ENCODE data around the gene NKX2-1. TPM values are rescaled to one million over a fixed set of nuclear protein-coding genes. Genes with fewer than 3 reads are reported as not detected.

The NKX2-1 gene
- total and polyA plus RNA-seq, 2 of the 13 experiments (the other 11 are each of a cell fraction or from before 2014, with no cell fraction given) = not detected

DNA sequence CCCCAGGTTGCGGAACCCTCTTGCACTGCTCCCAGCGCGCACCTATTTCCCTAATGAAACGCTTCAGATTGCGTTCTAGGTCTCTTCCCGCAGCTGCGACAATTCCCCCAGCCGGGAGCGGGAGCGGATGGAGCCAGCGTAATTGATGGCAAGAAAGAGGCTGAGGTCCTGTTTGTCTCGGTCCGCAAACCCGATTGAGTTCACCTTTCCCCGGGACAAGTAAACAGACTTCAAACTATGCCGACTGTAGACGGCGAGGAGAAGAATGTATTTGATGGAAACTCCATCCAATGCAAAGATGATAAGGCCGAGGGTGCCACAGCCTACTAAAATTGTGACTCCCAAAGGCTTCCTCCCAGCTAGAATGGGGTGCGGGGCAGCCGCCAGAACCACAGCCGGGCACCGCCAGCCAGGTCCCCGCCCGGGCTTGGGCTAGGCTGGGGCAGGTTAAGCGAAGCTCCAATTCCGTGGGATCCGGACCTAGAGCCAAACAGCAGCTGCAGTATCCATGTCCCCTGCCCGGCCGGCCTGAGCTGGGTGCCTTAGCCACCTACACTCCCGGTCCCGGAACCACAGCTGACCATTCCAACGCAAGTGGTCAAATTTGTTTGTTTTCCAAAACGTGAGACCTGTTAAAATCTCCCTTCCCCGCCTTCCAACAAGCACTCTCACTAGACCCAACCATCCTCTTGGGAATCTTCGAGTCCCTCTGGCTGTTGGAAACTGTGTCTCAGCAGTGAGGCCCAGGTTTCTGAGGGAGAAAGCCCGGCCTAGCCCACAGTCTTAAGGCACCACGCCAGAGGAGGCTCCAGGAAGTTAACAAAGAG is 5.5 kb downstream of the NKX2-1 start:
- WGBS (ENCODE audit: low lambda C conversion rate) = 15% methylated on average over 38 of the region's 38 CpGs
- ATAC-seq = peak; percentile 2; the same call in 1 of the 3 replicates
- no peak for FAIRE-seq
- intact Hi-C loops (cut with micrococcal nuclease; ENCODE audit: unreplicated experiment) (no loop called here), in situ Hi-C loops (cut with HindIII; ENCODE audit: extremely low pct_ligation_motif_present, low pct_unique_long_range_greater_than_20kb) (no loop called here)
- H3K9me3 ChIP-seq (ENCODE audit: low read length) = no peaks in the 10 kb centered on the region
- no peak overlapping the region for H2AFZ ChIP-seq (ENCODE audit: low read length)
- ChIA-PET POLR2A (no interaction called here), CTCF (ENCODE audit: low intra/inter-chr PET ratio, low total read pairs) (no interaction called here)
- no peak overlapping the region for H3K27ac ChIP-seq (ENCODE audit: extremely low read length, insufficient read depth, low read length)
- BruUV-seq (replicated peaks) = no TSS peak
- H3K4me1 ChIP-seq (ENCODE audit: insufficient read depth, low read length) = no peaks in the 10 kb centered on the region
- H3K4me3 ChIP-seq (replicated peaks in 1 of 3; ENCODE audit: insufficient read depth in 1 of 3, low read depth in 2 of 3, low read length in 3 of 3) = no peak overlapping the region
- peak; percentile 31 for DNase-seq (ENCODE audit: low spot score)
- H3K4me2 ChIP-seq (ENCODE audit: low read depth, low read length) = no peak overlapping the region
- no peaks in the 10 kb centered on the region for H3K79me2 ChIP-seq (ENCODE audit: insufficient read depth, low read length)
- no peaks in the 10 kb centered on the region for H4K20me1 ChIP-seq (ENCODE audit: insufficient read depth, low read length)
- H3K9ac ChIP-seq (ENCODE audit: insufficient read depth, low read depth, low read length) = no peak overlapping the region
- H3K27me3 ChIP-seq (ENCODE audit: control insufficient read depth in 1 of 2, insufficient read depth in 2 of 2, low read length in 2 of 2) = peaks cover 42 to 88% of the 10 kb centered on the region in 2 experiments
- 0 out of 2 replicates have a peak, but pooled peaks have one; percentile 36 for TF ChIP-seq ZNF30 (CRISPR knock-in tag; IDR thresholded peaks at IDR 0.05)
- peak; percentile 98 for TF ChIP-seq EZH2 (conservative IDR thresholded peaks at IDR 0.05; ENCODE audit: low read depth, low read length)
- no peak for TF ChIP-seq POGZ (CRISPR knock-in tag; IDR thresholded peaks at IDR 0.05)
- TF ChIP-seq HES4 (CRISPR knock-in tag; IDR thresholded peaks at IDR 0.05; ENCODE audit: borderline replicate concordance) = peak; percentile 44; the same call in 1 of the 2 replicates
- peak; percentile 55; the same call in 1 of the 2 replicates for TF ChIP-seq RBAK (CRISPR knock-in tag; IDR thresholded peaks at IDR 0.05)
- TF ChIP-seq SMARCE1 (IDR thresholded peaks at IDR 0.05; ENCODE audit: borderline replicate concordance) = no peak
- TF ChIP-seq WIZ (CRISPR knock-in tag; IDR thresholded peaks at IDR 0.05) = no peak
- TF ChIP-seq, protein P1, sequence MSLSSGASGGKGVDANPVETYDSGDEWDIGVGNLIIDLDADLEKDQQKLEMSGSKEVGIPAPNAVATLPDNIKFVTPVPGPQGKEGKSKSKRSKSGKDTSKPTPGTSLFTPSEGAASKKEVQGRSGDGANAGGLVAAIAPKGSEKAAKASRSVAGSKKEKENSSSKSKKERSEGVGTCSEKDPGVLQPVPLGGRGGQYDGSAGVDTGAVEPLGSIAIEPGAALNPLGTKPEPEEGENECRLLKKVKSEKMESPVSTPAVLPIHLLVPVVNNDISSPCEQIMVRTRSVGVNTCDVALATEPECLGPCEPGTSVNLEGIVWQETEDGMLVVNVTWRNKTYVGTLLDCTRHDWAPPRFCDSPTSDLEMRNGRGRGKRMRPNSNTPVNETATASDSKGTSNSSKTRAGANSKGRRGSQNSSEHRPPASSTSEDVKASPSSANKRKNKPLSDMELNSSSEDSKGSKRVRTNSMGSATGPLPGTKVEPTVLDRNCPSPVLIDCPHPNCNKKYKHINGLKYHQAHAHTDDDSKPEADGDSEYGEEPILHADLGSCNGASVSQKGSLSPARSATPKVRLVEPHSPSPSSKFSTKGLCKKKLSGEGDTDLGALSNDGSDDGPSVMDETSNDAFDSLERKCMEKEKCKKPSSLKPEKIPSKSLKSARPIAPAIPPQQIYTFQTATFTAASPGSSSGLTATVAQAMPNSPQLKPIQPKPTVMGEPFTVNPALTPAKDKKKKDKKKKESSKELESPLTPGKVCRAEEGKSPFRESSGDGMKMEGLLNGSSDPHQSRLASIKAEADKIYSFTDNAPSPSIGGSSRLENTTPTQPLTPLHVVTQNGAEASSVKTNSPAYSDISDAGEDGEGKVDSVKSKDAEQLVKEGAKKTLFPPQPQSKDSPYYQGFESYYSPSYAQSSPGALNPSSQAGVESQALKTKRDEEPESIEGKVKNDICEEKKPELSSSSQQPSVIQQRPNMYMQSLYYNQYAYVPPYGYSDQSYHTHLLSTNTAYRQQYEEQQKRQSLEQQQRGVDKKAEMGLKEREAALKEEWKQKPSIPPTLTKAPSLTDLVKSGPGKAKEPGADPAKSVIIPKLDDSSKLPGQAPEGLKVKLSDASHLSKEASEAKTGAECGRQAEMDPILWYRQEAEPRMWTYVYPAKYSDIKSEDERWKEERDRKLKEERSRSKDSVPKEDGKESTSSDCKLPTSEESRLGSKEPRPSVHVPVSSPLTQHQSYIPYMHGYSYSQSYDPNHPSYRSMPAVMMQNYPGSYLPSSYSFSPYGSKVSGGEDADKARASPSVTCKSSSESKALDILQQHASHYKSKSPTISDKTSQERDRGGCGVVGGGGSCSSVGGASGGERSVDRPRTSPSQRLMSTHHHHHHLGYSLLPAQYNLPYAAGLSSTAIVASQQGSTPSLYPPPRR (CRISPR knock-in tag; IDR thresholded peaks at IDR 0.05; ENCODE audit: borderline replicate concordance) = 0 out of 2 replicates have a peak, but pooled peaks have one; percentile 3
- TF ChIP-seq TCF7 (IDR thresholded peaks at IDR 0.05; ENCODE audit: low read depth) = 0 out of 2 replicates have a peak, but pooled peaks have one; percentile 29
- TF ChIP-seq ZNF446 (CRISPR knock-in tag; IDR thresholded peaks at IDR 0.05) = peak; percentile 48; the same call in 1 of the 2 replicates
- H3K36me3 ChIP-seq (replicated peaks in 1 of 2; ENCODE audit: control insufficient read depth in 1 of 2, insufficient read depth in 2 of 2, low read length in 2 of 2) = no peaks in the 10 kb centered on the region

All from HepG2 (cell line).